GM12878 (cell line): ENCODE results near the gene MEG3. TPM values are rescaled to one million over a fixed set of nuclear protein-coding genes. Genes with fewer than 3 reads are reported as not detected.

ENCODE experiments used
- ATAC-seq: fragments of 200-7000 bp; cut with Tn5 transposase; 3 replicates; pipeline ENCODE4 v1.9.1; 2020; ENCODE audit warnings: mild to moderate bottlenecking, moderate library complexity
- BruUV-seq: library from RNA; stranded (reverse); fragments of 400-500 nt; replicated peaks from 2 replicates; lab custom pipeline; 2021; lab: Mats Ljungman, UMichigan
- CTCF ChIA-PET: fragments of 300-600 bp; sonication (Branson Sonifier 250); formaldehyde crosslinking; extraction: SDS; loops from one replicate; lab custom pipeline; 2021; ENCODE audit warnings: inconsistent platforms; lab: Yijun Ruan, JAX
- POLR2A ChIA-PET: fragments of 350-600 bp; formaldehyde crosslinking; extraction: SDS; loops from one replicate; lab custom pipeline; 2021; ENCODE audit warnings: inconsistent platforms; lab: Charles Lee
- RAD21 ChIA-PET: fragments of 300-600 bp; sonication (Branson Sonifier 250); formaldehyde crosslinking; loops from one replicate; lab custom pipeline; 2023; ENCODE audit warnings: antibody characterized with exemption; ENCODE audit not compliant: unreplicated experiment; lab: Charles Lee
- SMC1A ChIA-PET: fragments of 300-600 bp; sonication (Branson Sonifier 250); formaldehyde crosslinking; loops from one replicate; lab custom pipeline; 2023; ENCODE audit not compliant: unreplicated experiment, uncharacterized antibody; lab: Charles Lee
- DNase-seq: peaks from one replicate; pipeline ENCODE4 v3.0.0-alpha.2; 2011; ENCODE audit warnings: low read depth, low spot score
- FAIRE-seq: peaks from 3 replicates; lab custom pipeline; 2011; peaks lifted over from hg19 to GRCh38; lab: Jason Lieb, UNC
- H2AFZ ChIP-seq: 2 replicates; pipeline ENCODE4 v1.6.0; 2011; ENCODE audit warnings: low read depth, low read length, control low read depth; ENCODE audit not compliant: control insufficient read depth
- H3K27ac ChIP-seq: 2 replicates; pipeline ENCODE4 v1.5.1; 2011; ENCODE audit warnings: control low read depth; ENCODE audit not compliant: control insufficient read depth, insufficient read depth
- H3K27me3 ChIP-seq, 2 experiments: replicated peaks in 1 of 2; 2 replicates each; pipeline versions ENCODE4 v1.6.0 to v1.6.1; 2011; ENCODE audit warnings: low read length in 1 of 2; ENCODE audit not compliant: control insufficient read depth in 2 of 2, insufficient read depth in 2 of 2
- H3K36me3 ChIP-seq, 2 experiments: 2 replicates each; pipeline ENCODE4 v1.5.1; 2011; ENCODE audit warnings: low read length in 1 of 2; ENCODE audit not compliant: control insufficient read depth in 2 of 2, insufficient read depth in 2 of 2
- H3K4me1 ChIP-seq: 2 replicates; pipeline ENCODE4 v1.6.1; 2011; ENCODE audit warnings: mild to moderate bottlenecking, low read length, moderate library complexity, mixed read lengths; ENCODE audit not compliant: control insufficient read depth, insufficient read depth
- H3K4me2 ChIP-seq: 2 replicates; pipeline ENCODE4 v1.6.0; 2011; ENCODE audit warnings: control low read depth; ENCODE audit not compliant: control insufficient read depth, insufficient read depth
- H3K4me3 ChIP-seq: fragments of 200-600 bp; sonication (generic); 2 replicates; pipeline ENCODE4 v1.5.1; 2016
- H3K79me2 ChIP-seq: 2 replicates; pipeline ENCODE4 v1.6.0; 2011; ENCODE audit warnings: low read length; ENCODE audit not compliant: control insufficient read depth, insufficient read depth
- H3K9ac ChIP-seq: 2 replicates; pipeline ENCODE4 v1.8.0; 2011; ENCODE audit warnings: low read length, control low read depth, mixed read lengths; ENCODE audit not compliant: control insufficient read depth, insufficient read depth
- H3K9me3 ChIP-seq: replicated peaks from 3 replicates; pipeline ENCODE4 v1.5.1; 2011; ENCODE audit warnings: mild to moderate bottlenecking, low read length; ENCODE audit not compliant: control insufficient read depth, insufficient read depth
- H4K20me1 ChIP-seq: 2 replicates; pipeline ENCODE4 v1.6.0; 2011; ENCODE audit not compliant: control insufficient read depth, insufficient read depth
- BACH1 ChIP-seq: fragments of 450-650 bp; IDR thresholded peaks from 2 replicates; pipeline ENCODE4 v1.6.1; 2017; ENCODE audit warnings: mild to moderate bottlenecking, borderline replicate concordance
- CEBPZ ChIP-seq: fragments of 150-350 bp; IDR thresholded peaks from 2 replicates; pipeline ENCODE4 v1.6.1; 2016; ENCODE audit warnings: low read depth, low read length
- ELK1 ChIP-seq: IDR thresholded peaks from 2 replicates; pipeline ENCODE4 v1.6.1; 2012; ENCODE audit warnings: low read depth, low read length, improper control_type of control experiment
- IRF5 ChIP-seq: fragments of 450-650 bp; IDR thresholded peaks from 2 replicates; pipeline ENCODE4 v1.6.1; 2017; ENCODE audit warnings: borderline replicate concordance
- NR2F1 ChIP-seq: fragments of 450-650 bp; conservative IDR thresholded peaks from 2 replicates; pipeline ENCODE4 v1.6.1; 2017; ENCODE audit warnings: mild to moderate bottlenecking
- RAD51 ChIP-seq: fragments of 450-650 bp; IDR thresholded peaks from 2 replicates; pipeline ENCODE4 v1.6.1; 2016; ENCODE audit warnings: moderate library complexity, mild to moderate bottlenecking, inconsistent platforms
- RBBP5 ChIP-seq: fragments of 200-600 bp; sonication (generic); conservative IDR thresholded peaks from 2 replicates; pipeline ENCODE4 v1.6.1; 2016
- SIX5 ChIP-seq: IDR thresholded peaks from 2 replicates; pipeline ENCODE4 v1.6.1; 2011; ENCODE audit warnings: mild to moderate bottlenecking, low read depth, low read length, moderate library complexity; ENCODE audit not compliant: severe bottlenecking
- SMAD5 ChIP-seq: IDR thresholded peaks from 2 replicates; pipeline ENCODE4 v1.6.1; 2016; ENCODE audit warnings: antibody characterized with exemption, low read depth
- WGBS: methylation state at CpG from one replicate; pipeline ENCODE4 v1.1.6; 2016; ENCODE audit warnings: low lambda C conversion rate; ENCODE audit not compliant: insufficient replicate concordance, insufficient coverage; ENCODE audit errors: missing lambda C conversion rate; 5-methylcytosine and 5-hydroxymethylcytosine counted together
- in situ Hi-C: fragments of 300-500 bp; cut with MboI; formaldehyde crosslinking; loops from 9 replicates; pipeline ENCODE4 v1.14.3; 2018; ENCODE audit warnings: mixed read lengths
- intact Hi-C: fragments of 100-400 bp; cut with micrococcal nuclease; formaldehyde crosslinking; loops from one replicate; pipeline ENCODE4 v1.14.2; 2022; ENCODE audit not compliant: unreplicated experiment
- polyA plus RNA-seq, 11 experiments: library from polyadenylated mRNA; depleted of rRNA in 4 of 11; unstranded in 6 of 11; stranded (reverse) in 5 of 11; fragments of >200 nt; fragmentation: Nextera tagmentation in 4 of 11; fragmentation: Illumina TruSeq in 1 of 11; extraction: Ambion mirVana in 4 of 11; extraction: Trizol in 1 of 11; gene quantifications; 1 replicate in 1 of 11; 2 replicates in 10 of 11; pipeline versions ENCODE4 v1.2.1 to v1.2.3, GENCODE V29; 2011 to 2016; ENCODE audit warnings: inconsistent platforms in 2 of 11, missing spikeins in 2 of 11, low read depth in 1 of 11
- total RNA-seq, 4 experiments: library from RNA; depleted of rRNA in 3 of 4; stranded (reverse); fragments of >200 nt in 3 of 4; fragmentation: Illumina TruSeq in 1 of 4; extraction: Trizol in 1 of 4; gene quantifications; 2 replicates each; pipeline versions ENCODE4 v1.2.1 to v1.2.3, GENCODE V29; 2013 to 2021
- TF ChIP-seq, protein P1 (sequence below): fragments of 450-650 bp; formaldehyde crosslinking; IDR thresholded peaks from 2 replicates; pipeline ENCODE4 v1.4.0; 2022; ENCODE audit warnings: mild to moderate bottlenecking, moderate library complexity
- TF ChIP-seq, protein P2 (sequence below): fragments of 450-650 bp; IDR thresholded peaks from 2 replicates; pipeline ENCODE4 v1.6.1; 2018; ENCODE audit warnings: mild to moderate bottlenecking, low read depth, moderate library complexity; ENCODE audit not compliant: partially characterized antibody

MEG3 gene
- total and polyA plus RNA-seq, 10 of the 15 experiments (the other 5 are each of a cell fraction or from before 2014, with no cell fraction given), result 0.03 to 2.9 (median 0.95) TPM; not detected in 7

- CTCF ChIA-PET, result no interaction called here
- no peak for FAIRE-seq
- in situ Hi-C loops, result no loop called here
- no peak for TF ChIP-seq CEBPZ
- TF ChIP-seq, protein P1, sequence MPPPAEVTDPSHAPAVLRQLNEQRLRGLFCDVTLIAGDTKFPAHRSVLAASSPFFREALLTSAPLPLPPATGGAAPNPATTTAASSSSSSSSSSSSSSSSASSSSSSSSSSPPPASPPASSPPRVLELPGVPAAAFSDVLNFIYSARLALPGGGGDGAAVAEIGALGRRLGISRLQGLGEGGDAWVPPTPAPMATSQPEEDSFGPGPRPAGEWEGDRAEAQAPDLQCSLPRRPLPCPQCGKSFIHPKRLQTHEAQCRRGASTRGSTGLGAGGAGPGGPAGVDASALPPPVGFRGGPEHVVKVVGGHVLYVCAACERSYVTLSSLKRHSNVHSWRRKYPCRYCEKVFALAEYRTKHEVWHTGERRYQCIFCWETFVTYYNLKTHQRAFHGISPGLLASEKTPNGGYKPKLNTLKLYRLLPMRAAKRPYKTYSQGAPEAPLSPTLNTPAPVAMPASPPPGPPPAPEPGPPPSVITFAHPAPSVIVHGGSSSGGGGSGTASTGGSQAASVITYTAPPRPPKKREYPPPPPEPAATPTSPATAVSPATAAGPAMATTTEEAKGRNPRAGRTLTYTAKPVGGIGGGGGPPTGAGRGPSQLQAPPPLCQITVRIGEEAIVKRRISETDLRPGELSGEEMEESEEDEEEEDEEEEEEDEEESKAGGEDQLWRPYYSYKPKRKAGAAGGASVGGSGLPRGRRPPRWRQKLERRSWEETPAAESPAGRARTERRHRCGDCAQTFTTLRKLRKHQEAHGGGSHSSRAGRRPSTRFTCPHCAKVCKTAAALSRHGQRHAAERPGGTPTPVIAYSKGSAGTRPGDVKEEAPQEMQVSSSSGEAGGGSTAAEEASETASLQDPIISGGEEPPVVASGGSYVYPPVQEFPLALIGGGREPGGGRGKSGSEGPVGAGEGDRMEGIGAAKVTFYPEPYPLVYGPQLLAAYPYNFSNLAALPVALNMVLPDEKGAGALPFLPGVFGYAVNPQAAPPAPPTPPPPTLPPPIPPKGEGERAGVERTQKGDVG, result no peak
- TF ChIP-seq, protein P2, sequence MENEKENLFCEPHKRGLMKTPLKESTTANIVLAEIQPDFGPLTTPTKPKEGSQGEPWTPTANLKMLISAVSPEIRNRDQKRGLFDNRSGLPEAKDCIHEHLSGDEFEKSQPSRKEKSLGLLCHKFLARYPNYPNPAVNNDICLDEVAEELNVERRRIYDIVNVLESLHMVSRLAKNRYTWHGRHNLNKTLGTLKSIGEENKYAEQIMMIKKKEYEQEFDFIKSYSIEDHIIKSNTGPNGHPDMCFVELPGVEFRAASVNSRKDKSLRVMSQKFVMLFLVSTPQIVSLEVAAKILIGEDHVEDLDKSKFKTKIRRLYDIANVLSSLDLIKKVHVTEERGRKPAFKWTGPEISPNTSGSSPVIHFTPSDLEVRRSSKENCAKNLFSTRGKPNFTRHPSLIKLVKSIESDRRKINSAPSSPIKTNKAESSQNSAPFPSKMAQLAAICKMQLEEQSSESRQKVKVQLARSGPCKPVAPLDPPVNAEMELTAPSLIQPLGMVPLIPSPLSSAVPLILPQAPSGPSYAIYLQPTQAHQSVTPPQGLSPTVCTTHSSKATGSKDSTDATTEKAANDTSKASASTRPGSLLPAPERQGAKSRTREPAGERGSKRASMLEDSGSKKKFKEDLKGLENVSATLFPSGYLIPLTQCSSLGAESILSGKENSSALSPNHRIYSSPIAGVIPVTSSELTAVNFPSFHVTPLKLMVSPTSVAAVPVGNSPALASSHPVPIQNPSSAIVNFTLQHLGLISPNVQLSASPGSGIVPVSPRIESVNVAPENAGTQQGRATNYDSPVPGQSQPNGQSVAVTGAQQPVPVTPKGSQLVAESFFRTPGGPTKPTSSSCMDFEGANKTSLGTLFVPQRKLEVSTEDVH, result no peak
- TF ChIP-seq RBBP5, result no peak
- no peak for TF ChIP-seq RAD51
- no peak for TF ChIP-seq SMAD5
- no peak for TF ChIP-seq BACH1
- no peak for TF ChIP-seq ELK1
- TF ChIP-seq IRF5, result no peak
- TF ChIP-seq SIX5, result no peak
- TF ChIP-seq NR2F1, result no peak
These were observed 78.6 kb downstream of the MEG3 start for GRCh38 chr14:100904307-100905087.

More at GRCh38 chr14:100904307-100905087, 78.6 kb downstream of the MEG3 start:
- H3K4me3 ChIP-seq, result no peak overlapping the region
- H3K79me2 ChIP-seq, result no peaks in the 10 kb centered on the region
- ChIA-PET SMC1A (no interaction called here), RAD21 (no interaction called here), POLR2A (no interaction called here)
- H2AFZ ChIP-seq, result no peak overlapping the region
- WGBS, result 42% methylated on average over 23 of the region's 45 CpGs
- no peaks in the 10 kb centered on the region for H3K36me3 ChIP-seq
- no peaks in the 10 kb centered on the region for H3K9me3 ChIP-seq
- ATAC-seq (no peak), DNase-seq (no peak)
- intact Hi-C loops, result no loop called here
- no peaks in the 10 kb centered on the region; a peak in 2 of 4 replicates for H3K27me3 ChIP-seq
- no peak overlapping the region for H3K9ac ChIP-seq
- BruUV-seq, result no TSS peak
- no peak overlapping the region for H3K4me2 ChIP-seq
- H4K20me1 ChIP-seq, result no peaks in the 10 kb centered on the region
- no peak overlapping the region for H3K27ac ChIP-seq
- H3K4me1 ChIP-seq, result no peaks in the 10 kb centered on the region
